A549 (cell line): ENCODE measurements around the gene KCNMA1.

Source experiments
- CHD4 ChIP-seq: fragments of 200-600 bp; sonication (generic); IDR thresholded peaks from 2 replicates; pipeline ENCODE4 v1.6.1; 2016; ENCODE audit warnings: antibody characterized with exemption, mild to moderate bottlenecking, borderline replicate concordance
- ESRRA ChIP-seq: fragments of 150-350 bp; IDR thresholded peaks from 2 replicates; pipeline ENCODE4 v1.6.1; 2014; ENCODE audit warnings: mild to moderate bottlenecking, low read length, borderline replicate concordance
- HEYL ChIP-seq: fragments of 250-450 bp; sonication (Bioruptor Pico); IDR thresholded peaks from 2 replicates; pipeline ENCODE4 v1.8.0; 2021; ENCODE audit warnings: mild to moderate bottlenecking, moderate library complexity
- NR3C1 ChIP-seq: fragments of >200 bp; sonication (Bioruptor Twin); formaldehyde crosslinking; IDR thresholded peaks from 3 replicates; pipeline ENCODE4 v1.6.1; 2017
- POLR2A ChIP-seq: IDR thresholded peaks from 2 replicates; pipeline ENCODE4 v1.6.1; 2012; ENCODE audit warnings: mild to moderate bottlenecking, low read length
- RAD21 ChIP-seq, 2 experiments: fragments of >200 bp in 1 of 2; sonication (Bioruptor Twin) in 1 of 2; formaldehyde crosslinking in 1 of 2; IDR thresholded peaks in 1 of 2; conservative IDR thresholded peaks in 1 of 2; 2 replicates in 1 of 2; 3 replicates in 1 of 2; pipeline ENCODE4 v1.6.1; 2012 to 2018; ENCODE audit warnings: inconsistent platforms in 1 of 2
- RARB ChIP-seq: fragments of 250-450 bp; sonication (Bioruptor Pico); IDR thresholded peaks from 2 replicates; pipeline ENCODE4 v1.8.0; 2021; ENCODE audit warnings: mild to moderate bottlenecking, moderate library complexity
- RNF2 ChIP-seq: fragments of 200-600 bp; sonication (generic); IDR thresholded peaks from 2 replicates; pipeline ENCODE4 v1.6.1; 2016; ENCODE audit warnings: low read depth, mild to moderate bottlenecking, antibody characterized with exemption, moderate library complexity, borderline replicate concordance
- TF ChIP-seq, protein P1 (sequence below): fragments of >200 bp; sonication (Bioruptor Twin); formaldehyde crosslinking; IDR thresholded peaks from 3 replicates; pipeline ENCODE4 v1.5.1; 2016
- TF ChIP-seq, protein P2 (sequence below): fragments of 150-350 bp; IDR thresholded peaks from 2 replicates; pipeline ENCODE4 v1.6.1; 2014; ENCODE audit warnings: low read depth, mild to moderate bottlenecking, low read length

DNA sequence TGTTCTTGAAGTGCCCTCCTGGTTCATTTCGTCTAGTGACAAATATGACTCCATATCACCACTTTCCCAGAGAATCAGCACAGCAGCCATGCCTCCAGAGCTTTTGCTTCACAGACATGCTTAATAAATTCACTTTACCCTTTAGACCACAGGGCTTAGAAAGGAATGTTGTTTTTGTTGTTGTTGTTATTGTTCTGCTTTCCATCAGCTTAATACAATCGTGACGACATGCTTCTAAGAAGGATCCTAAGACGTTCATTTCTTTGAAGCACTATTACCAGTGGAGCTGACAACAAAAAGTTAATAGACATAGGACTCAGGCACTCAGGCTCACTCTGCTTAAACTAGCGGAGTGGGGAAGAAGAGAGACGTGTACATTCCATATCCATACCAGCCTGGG, 418.6 kb downstream of the KCNMA1 start:
- TF ChIP-seq, protein P1, sequence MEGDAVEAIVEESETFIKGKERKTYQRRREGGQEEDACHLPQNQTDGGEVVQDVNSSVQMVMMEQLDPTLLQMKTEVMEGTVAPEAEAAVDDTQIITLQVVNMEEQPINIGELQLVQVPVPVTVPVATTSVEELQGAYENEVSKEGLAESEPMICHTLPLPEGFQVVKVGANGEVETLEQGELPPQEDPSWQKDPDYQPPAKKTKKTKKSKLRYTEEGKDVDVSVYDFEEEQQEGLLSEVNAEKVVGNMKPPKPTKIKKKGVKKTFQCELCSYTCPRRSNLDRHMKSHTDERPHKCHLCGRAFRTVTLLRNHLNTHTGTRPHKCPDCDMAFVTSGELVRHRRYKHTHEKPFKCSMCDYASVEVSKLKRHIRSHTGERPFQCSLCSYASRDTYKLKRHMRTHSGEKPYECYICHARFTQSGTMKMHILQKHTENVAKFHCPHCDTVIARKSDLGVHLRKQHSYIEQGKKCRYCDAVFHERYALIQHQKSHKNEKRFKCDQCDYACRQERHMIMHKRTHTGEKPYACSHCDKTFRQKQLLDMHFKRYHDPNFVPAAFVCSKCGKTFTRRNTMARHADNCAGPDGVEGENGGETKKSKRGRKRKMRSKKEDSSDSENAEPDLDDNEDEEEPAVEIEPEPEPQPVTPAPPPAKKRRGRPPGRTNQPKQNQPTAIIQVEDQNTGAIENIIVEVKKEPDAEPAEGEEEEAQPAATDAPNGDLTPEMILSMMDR, result no peak
- TF ChIP-seq NR3C1 (no peak), ESRRA (no peak), POLR2A (no peak), RNF2 (no peak), CHD4 (no peak), RARB (CRISPR knock-in tag) (no peak), HEYL (CRISPR knock-in tag) (no peak), RAD21 (conservative IDR thresholded peaks at IDR 0.05 in 1 of 2, IDR thresholded peaks at IDR 0.05 in 1 of 2) (no peak)
- TF ChIP-seq, protein P2, sequence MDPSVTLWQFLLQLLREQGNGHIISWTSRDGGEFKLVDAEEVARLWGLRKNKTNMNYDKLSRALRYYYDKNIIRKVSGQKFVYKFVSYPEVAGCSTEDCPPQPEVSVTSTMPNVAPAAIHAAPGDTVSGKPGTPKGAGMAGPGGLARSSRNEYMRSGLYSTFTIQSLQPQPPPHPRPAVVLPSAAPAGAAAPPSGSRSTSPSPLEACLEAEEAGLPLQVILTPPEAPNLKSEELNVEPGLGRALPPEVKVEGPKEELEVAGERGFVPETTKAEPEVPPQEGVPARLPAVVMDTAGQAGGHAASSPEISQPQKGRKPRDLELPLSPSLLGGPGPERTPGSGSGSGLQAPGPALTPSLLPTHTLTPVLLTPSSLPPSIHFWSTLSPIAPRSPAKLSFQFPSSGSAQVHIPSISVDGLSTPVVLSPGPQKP, result no peak
